SU-DHL-6 (cell line): Measurements from ENCODE around the gene PXDN.

Experiments
- EZH2phosphoT487 ChIP-seq: fragments of 200-600 bp; sonication (generic), shearing (Covaris generic); conservative IDR thresholded peaks from 2 replicates; pipeline ENCODE4 v1.6.1; 2018; ENCODE audit warnings: mild to moderate bottlenecking, antibody characterized with exemption, low read length, moderate library complexity, mixed read lengths
- TF ChIP-seq, protein P1 (sequence below): fragments of 200-600 bp; sonication (generic); IDR thresholded peaks from one replicate; pipeline ENCODE4 v1.5.1; 2017; ENCODE audit warnings: antibody characterized with exemption, mild to moderate bottlenecking, low read length, moderate library complexity; ENCODE audit not compliant: insufficient read depth, poor library complexity, severe bottlenecking

DNA sequence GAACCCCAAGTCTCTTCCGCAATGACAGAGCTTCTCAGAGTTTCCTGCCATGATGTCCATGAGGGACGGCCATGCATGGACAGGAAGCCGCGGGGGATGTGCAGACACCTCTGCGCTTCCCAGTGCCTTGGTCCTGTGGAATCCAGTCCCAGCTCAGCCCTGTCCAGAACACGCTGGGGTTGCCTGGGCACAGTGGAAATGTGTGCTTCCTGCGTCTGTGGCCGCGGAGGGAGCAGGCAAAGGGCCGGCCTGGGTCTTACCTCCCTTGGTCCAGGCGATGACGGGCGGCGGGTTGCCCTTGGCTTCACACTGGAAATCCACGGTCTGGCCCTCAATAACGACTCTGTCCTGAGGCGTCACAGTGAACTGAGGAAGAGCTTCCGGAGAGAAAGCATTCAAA, 79.6 kb downstream of the PXDN start:
- TF ChIP-seq, protein P1, sequence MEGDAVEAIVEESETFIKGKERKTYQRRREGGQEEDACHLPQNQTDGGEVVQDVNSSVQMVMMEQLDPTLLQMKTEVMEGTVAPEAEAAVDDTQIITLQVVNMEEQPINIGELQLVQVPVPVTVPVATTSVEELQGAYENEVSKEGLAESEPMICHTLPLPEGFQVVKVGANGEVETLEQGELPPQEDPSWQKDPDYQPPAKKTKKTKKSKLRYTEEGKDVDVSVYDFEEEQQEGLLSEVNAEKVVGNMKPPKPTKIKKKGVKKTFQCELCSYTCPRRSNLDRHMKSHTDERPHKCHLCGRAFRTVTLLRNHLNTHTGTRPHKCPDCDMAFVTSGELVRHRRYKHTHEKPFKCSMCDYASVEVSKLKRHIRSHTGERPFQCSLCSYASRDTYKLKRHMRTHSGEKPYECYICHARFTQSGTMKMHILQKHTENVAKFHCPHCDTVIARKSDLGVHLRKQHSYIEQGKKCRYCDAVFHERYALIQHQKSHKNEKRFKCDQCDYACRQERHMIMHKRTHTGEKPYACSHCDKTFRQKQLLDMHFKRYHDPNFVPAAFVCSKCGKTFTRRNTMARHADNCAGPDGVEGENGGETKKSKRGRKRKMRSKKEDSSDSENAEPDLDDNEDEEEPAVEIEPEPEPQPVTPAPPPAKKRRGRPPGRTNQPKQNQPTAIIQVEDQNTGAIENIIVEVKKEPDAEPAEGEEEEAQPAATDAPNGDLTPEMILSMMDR, result no peak
- TF ChIP-seq EZH2phosphoT487, result no peak
